HCT116 (cell line): Measurements from ENCODE around the gene SERPING1. TPM values are rescaled to one million over a fixed set of nuclear protein-coding genes. Genes with fewer than 3 reads are reported as not detected.

Experiments
- ATAC-seq: fragments of 200-7000 bp; cut with Tn5 transposase; 2 replicates; pipeline ENCODE4 v1.9.1; 2020; ENCODE audit warnings: mild to moderate bottlenecking, moderate library complexity
- BruUV-seq: library from RNA; stranded (reverse); fragments of 400-500 nt; replicated peaks from 2 replicates; lab custom pipeline; 2021; lab: Mats Ljungman, UMichigan
- CTCF ChIA-PET: fragments of 300-600 bp; sonication (Branson Sonifier 250); formaldehyde crosslinking; loops from one replicate; lab custom pipeline; 2021; ENCODE audit warnings: antibody characterized with exemption; lab: Charles Lee
- POLR2A ChIA-PET: fragments of 300-600, 350-600 bp; sonication (Branson Sonifier 250); formaldehyde crosslinking; loops from one replicate; lab custom pipeline; 2021; ENCODE audit warnings: antibody characterized with exemption; lab: Charles Lee
- RAD21 ChIA-PET, 2 experiments: fragments of 300-600 bp; sonication (Branson Sonifier 250); formaldehyde crosslinking; loops; one replicate each; lab custom pipeline; 2023; ENCODE audit warnings: low total read pairs in 2 of 2; ENCODE audit not compliant: uncharacterized antibody in 2 of 2, unreplicated experiment in 2 of 2, low non-redundant PET in 1 of 2; lab: Charles Lee
- DNase-seq: peaks from one replicate; pipeline ENCODE4 v3.0.0-alpha.2; 2010; ENCODE audit warnings: low read depth, low spot score
- H2AFZ ChIP-seq: fragments of 200-600 bp; shearing (Covaris generic), sonication (generic); 2 replicates; pipeline ENCODE4 v1.6.1; 2017; ENCODE audit warnings: low read depth, mixed run types, mixed read lengths, antibody characterized with exemption, low read length; ENCODE audit not compliant: poor library complexity, severe bottlenecking
- H3K27ac ChIP-seq: 2 replicates; pipeline ENCODE4 v1.5.1; 2012; ENCODE audit warnings: low read depth, low read length
- H3K27me3 ChIP-seq: fragments of 200-600 bp; sonication (generic); 2 replicates; pipeline ENCODE4 v1.6.1; 2016; ENCODE audit warnings: mixed run types, low read length, mixed read lengths; ENCODE audit not compliant: insufficient read depth
- H3K36me3 ChIP-seq, 2 experiments: fragments of 200-500 bp in 1 of 2; fragments of 200-600 bp in 1 of 2; sonication (Bioruptor generic) in 1 of 2; sonication (generic) in 1 of 2; 2 replicates each; pipeline versions ENCODE4 v1.5.1 to v1.6.1; 2014 to 2016; ENCODE audit warnings: low read length in 2 of 2, inconsistent platforms in 1 of 2, mixed read lengths in 1 of 2, mixed run types in 1 of 2; ENCODE audit not compliant: insufficient read depth in 2 of 2, control insufficient read depth in 1 of 2
- H3K4me1 ChIP-seq, 2 experiments: fragments of 200-600 bp in 1 of 2; sonication (generic) in 1 of 2; 2 replicates each; pipeline versions ENCODE4 v1.5.1 to v1.6.1; 2012 to 2017; ENCODE audit warnings: low read length in 2 of 2, inconsistent platforms in 1 of 2, mild to moderate bottlenecking in 1 of 2, mixed read lengths in 1 of 2, mixed run types in 1 of 2, moderate library complexity in 1 of 2; ENCODE audit not compliant: insufficient read depth in 2 of 2, control insufficient read depth in 1 of 2
- H3K4me2 ChIP-seq: fragments of 200-600 bp; sonication (generic); 2 replicates; pipeline ENCODE4 v1.6.1; 2017; ENCODE audit warnings: mixed run types, low read length, mixed read lengths
- H3K4me3 ChIP-seq, 2 experiments: fragments of 200-600 bp in 1 of 2; sonication (generic) in 1 of 2; replicated peaks in 1 of 2; 2 replicates each; pipeline ENCODE4 v1.5.1; 2011 to 2016; ENCODE audit warnings: low read length in 2 of 2, control low read depth in 1 of 2, low read depth in 1 of 2, mild to moderate bottlenecking in 1 of 2, mixed read lengths in 1 of 2, mixed run types in 1 of 2
- H3K79me2 ChIP-seq: fragments of 200-600 bp; sonication (generic); 2 replicates; pipeline ENCODE4 v1.6.1; 2017; ENCODE audit warnings: mild to moderate bottlenecking, mixed run types, low read length, moderate library complexity, mixed read lengths; ENCODE audit not compliant: insufficient read depth
- H3K9ac ChIP-seq: fragments of 200-600 bp; sonication (generic); 2 replicates; pipeline ENCODE4 v1.6.1; 2016; ENCODE audit warnings: low read length, mixed read lengths
- H3K9me2 ChIP-seq: fragments of 200-600 bp; sonication (generic), shearing (Covaris generic); 2 replicates; pipeline ENCODE4 v1.6.1; 2017; ENCODE audit warnings: mixed run types, mild to moderate bottlenecking, moderate library complexity; ENCODE audit not compliant: insufficient read depth
- H3K9me3 ChIP-seq, 2 experiments: fragments of 200-500 bp in 1 of 2; fragments of 200-600 bp in 1 of 2; sonication (Bioruptor generic) in 1 of 2; sonication (generic) in 1 of 2; 2 replicates each; pipeline ENCODE4 v1.6.1; 2014 to 2017; ENCODE audit warnings: low read length in 2 of 2, mixed read lengths in 2 of 2, inconsistent platforms in 1 of 2, low read depth in 1 of 2, mild to moderate bottlenecking in 1 of 2, mixed run types in 1 of 2, moderate library complexity in 1 of 2; ENCODE audit not compliant: control insufficient read depth in 1 of 2, insufficient read depth in 1 of 2
- H4K20me1 ChIP-seq: fragments of 200-600 bp; sonication (generic), shearing (Covaris generic); 2 replicates; pipeline ENCODE4 v1.6.1; 2017; ENCODE audit warnings: mixed run types, mild to moderate bottlenecking, moderate library complexity; ENCODE audit not compliant: insufficient read depth
- CEBPB ChIP-seq: IDR thresholded peaks from 2 replicates; pipeline ENCODE4 v1.6.1; 2012; ENCODE audit warnings: low read depth
- EGR1 ChIP-seq: IDR thresholded peaks from 2 replicates; pipeline ENCODE4 v1.6.1; 2012; ENCODE audit warnings: low read depth
- ELF1 ChIP-seq: IDR thresholded peaks from 2 replicates; pipeline ENCODE4 v1.6.1; 2012; ENCODE audit warnings: low read depth, borderline replicate concordance
- EZH2phosphoT487 ChIP-seq: fragments of 200-600 bp; IDR thresholded peaks from 2 replicates; pipeline ENCODE4 v1.6.1; 2018; ENCODE audit warnings: antibody characterized with exemption, borderline replicate concordance
- JUND ChIP-seq: IDR thresholded peaks from 2 replicates; pipeline ENCODE4 v1.6.1; 2012
- POLR2A ChIP-seq: IDR thresholded peaks from 2 replicates; pipeline ENCODE4 v1.7.0; 2011; ENCODE audit warnings: borderline replicate concordance; ENCODE audit not compliant: insufficient read depth, insufficient read length; ENCODE audit errors: extremely low read depth
- POLR2AphosphoS5 ChIP-seq: IDR thresholded peaks from 2 replicates; pipeline ENCODE4 v1.6.1; 2011; ENCODE audit warnings: mild to moderate bottlenecking, low read depth, low read length, moderate library complexity
- RAD21 ChIP-seq: IDR thresholded peaks from 2 replicates; pipeline ENCODE4 v1.6.1; 2012; ENCODE audit warnings: low read depth, mild to moderate bottlenecking
- SP1 ChIP-seq: IDR thresholded peaks from 2 replicates; pipeline ENCODE4 v1.6.1; 2012; ENCODE audit warnings: low read depth
- SRF ChIP-seq: IDR thresholded peaks from 2 replicates; pipeline ENCODE4 v1.6.1; 2012; ENCODE audit warnings: low read depth
- TCF7L2 ChIP-seq: IDR thresholded peaks from 2 replicates; pipeline ENCODE4 v1.7.0; 2011; ENCODE audit warnings: borderline replicate concordance, inconsistent platforms; ENCODE audit not compliant: insufficient read depth, insufficient read length; ENCODE audit errors: extremely low read depth
- YY1 ChIP-seq: IDR thresholded peaks from 2 replicates; pipeline ENCODE4 v1.6.1; 2011; ENCODE audit warnings: low read length, low read depth, moderate library complexity, mild to moderate bottlenecking; ENCODE audit not compliant: insufficient replicate concordance; ENCODE audit errors: extremely low read depth
- ZFX ChIP-seq: fragments of 450-650 bp; IDR thresholded peaks from 2 replicates; pipeline ENCODE4 v1.6.1; 2017
- intact Hi-C: fragments of 100-400 bp; cut with micrococcal nuclease; formaldehyde crosslinking; loops from 2 replicates; pipeline ENCODE4 v1.10.0; 2022
- total RNA-seq: library from RNA; stranded (reverse); gene quantifications from one replicate; pipeline ENCODE4 v1.2.1, GENCODE V29; 2021; ENCODE audit not compliant: unreplicated experiment
- TF ChIP-seq, protein P1 (sequence below): IDR thresholded peaks from 2 replicates; pipeline ENCODE4 v1.6.1; 2012
- TF ChIP-seq, protein P2 (sequence below), 3 experiments: fragments of 200-600 bp in 1 of 3; sonication (generic) in 1 of 3; IDR thresholded peaks in 2 of 3; conservative IDR thresholded peaks in 1 of 3; 2 replicates each; pipeline ENCODE4 v1.5.1; 2012 to 2017; ENCODE audit warnings: low read depth in 2 of 3, low read length in 2 of 3, antibody characterized with exemption in 1 of 3, borderline replicate concordance in 1 of 3, control low read depth in 1 of 3, mild to moderate bottlenecking in 1 of 3, mixed read lengths in 1 of 3, mixed run types in 1 of 3, moderate library complexity in 1 of 3; ENCODE audit not compliant: insufficient read depth in 1 of 3

Gene SERPING1
- total RNA-seq, 1 experiment from 2014 or later = 3.4 TPM

DNA sequence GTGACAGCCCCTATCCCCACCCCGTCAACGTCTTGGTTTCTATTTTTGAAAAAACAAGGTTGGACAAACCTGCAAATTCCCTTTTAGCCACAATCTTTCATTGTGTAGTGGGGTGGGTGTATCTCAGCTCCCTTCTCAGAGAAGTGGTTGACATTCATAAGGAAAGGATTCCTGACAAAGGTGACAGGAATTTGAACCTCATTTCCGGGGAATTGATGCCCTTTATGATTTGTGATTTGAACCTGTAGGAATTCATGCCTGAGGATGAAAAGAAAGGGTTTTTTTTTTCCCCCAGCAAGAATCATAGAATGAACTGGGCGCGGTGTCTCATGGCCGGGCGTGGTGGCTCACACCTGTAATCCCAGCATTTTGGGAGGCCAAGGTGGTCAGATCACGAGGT is 37.8 kb downstream of the SERPING1 start:
- no peak overlapping the region for H3K4me2 ChIP-seq
- no peaks in the 10 kb centered on the region for H4K20me1 ChIP-seq
- H3K9ac ChIP-seq = no peak overlapping the region
- DNase-seq (no peak), ATAC-seq (no peak)
- peaks cover 6 to 26% of the 10 kb centered on the region in 2 experiments; a peak in 3 of 4 replicates for H3K4me1 ChIP-seq
- TF ChIP-seq SRF = no peak
- TF ChIP-seq TCF7L2 = no peak
- TF ChIP-seq POLR2A = no peak
- no peak for TF ChIP-seq ELF1
- no peak for TF ChIP-seq EGR1
- TF ChIP-seq ZFX = no peak
- TF ChIP-seq SP1 = no peak
- no peak for TF ChIP-seq POLR2AphosphoS5
- no peak for TF ChIP-seq JUND
- TF ChIP-seq YY1 = no peak
- TF ChIP-seq CEBPB = no peak
- TF ChIP-seq, protein P1, sequence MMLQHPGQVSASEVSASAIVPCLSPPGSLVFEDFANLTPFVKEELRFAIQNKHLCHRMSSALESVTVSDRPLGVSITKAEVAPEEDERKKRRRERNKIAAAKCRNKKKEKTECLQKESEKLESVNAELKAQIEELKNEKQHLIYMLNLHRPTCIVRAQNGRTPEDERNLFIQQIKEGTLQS = no peak
- no peak for TF ChIP-seq EZH2phosphoT487
- TF ChIP-seq, protein P2, sequence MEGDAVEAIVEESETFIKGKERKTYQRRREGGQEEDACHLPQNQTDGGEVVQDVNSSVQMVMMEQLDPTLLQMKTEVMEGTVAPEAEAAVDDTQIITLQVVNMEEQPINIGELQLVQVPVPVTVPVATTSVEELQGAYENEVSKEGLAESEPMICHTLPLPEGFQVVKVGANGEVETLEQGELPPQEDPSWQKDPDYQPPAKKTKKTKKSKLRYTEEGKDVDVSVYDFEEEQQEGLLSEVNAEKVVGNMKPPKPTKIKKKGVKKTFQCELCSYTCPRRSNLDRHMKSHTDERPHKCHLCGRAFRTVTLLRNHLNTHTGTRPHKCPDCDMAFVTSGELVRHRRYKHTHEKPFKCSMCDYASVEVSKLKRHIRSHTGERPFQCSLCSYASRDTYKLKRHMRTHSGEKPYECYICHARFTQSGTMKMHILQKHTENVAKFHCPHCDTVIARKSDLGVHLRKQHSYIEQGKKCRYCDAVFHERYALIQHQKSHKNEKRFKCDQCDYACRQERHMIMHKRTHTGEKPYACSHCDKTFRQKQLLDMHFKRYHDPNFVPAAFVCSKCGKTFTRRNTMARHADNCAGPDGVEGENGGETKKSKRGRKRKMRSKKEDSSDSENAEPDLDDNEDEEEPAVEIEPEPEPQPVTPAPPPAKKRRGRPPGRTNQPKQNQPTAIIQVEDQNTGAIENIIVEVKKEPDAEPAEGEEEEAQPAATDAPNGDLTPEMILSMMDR (IDR thresholded peaks at IDR 0.05 in 2 of 3, conservative IDR thresholded peaks at IDR 0.05 in 1 of 3; ENCODE audit: borderline replicate concordance in 1 of 3, insufficient read depth in 1 of 3, low read depth in 2 of 3, low read length in 2 of 3) = no peak
- TF ChIP-seq RAD21 = no peak
- peaks cover 10% of the 10 kb centered on the region for H3K79me2 ChIP-seq
- H3K9me2 ChIP-seq = no peaks in the 10 kb centered on the region
- H2AFZ ChIP-seq = no peak overlapping the region
- H3K27me3 ChIP-seq = peaks cover 13% of the 10 kb centered on the region; the same call in 1 of the 2 replicates
- no peaks in the 10 kb centered on the region for H3K36me3 ChIP-seq
- intact Hi-C loops = no loop called here
- H3K27ac ChIP-seq = no peak overlapping the region
- H3K4me3 ChIP-seq = no peak overlapping the region
- ChIA-PET RAD21 (no interaction called here), CTCF (interaction anchor here (0.9 kb wide), 1 partner anchor 9 kb away, joined by 3 read pairs; no protein-coding TSS in a partner anchor), POLR2A (no interaction called here)
- no TSS peak for BruUV-seq
- H3K9me3 ChIP-seq = no peaks in the 10 kb centered on the region
